Right cardiac atrium (tissue), 5 donors: ENCODE results near the gene GTPBP1. TPM values are rescaled to one million over a fixed set of nuclear protein-coding genes. Genes with fewer than 3 reads are reported as not detected.

ENCODE experiments used
- ATAC-seq, 2 donors: fragments of 200-7000 bp; cut with Tn5 transposase; one replicate each; pipeline versions ENCODE4 v1.8.0 to v1.9.1; 2020; ENCODE audit warnings: moderate library complexity in 2 of 2, mild to moderate bottlenecking in 1 of 2
- DNase-seq, 3 donors: peaks; one replicate each; pipeline ENCODE4 v3.0.0-alpha.2; 2020
- H3K27ac ChIP-seq: one replicate; pipeline ENCODE4 v1.5.1; 2013; ENCODE audit warnings: mild to moderate bottlenecking, low read length, control low read depth, moderate library complexity
- H3K27me3 ChIP-seq: one replicate; pipeline ENCODE4 v1.6.1; 2013; ENCODE audit not compliant: control insufficient read depth, insufficient read depth
- H3K4me1 ChIP-seq: one replicate; pipeline ENCODE4 v1.6.1; 2013; ENCODE audit warnings: low read length; ENCODE audit not compliant: control insufficient read depth, insufficient read depth
- H3K4me3 ChIP-seq: one replicate; pipeline ENCODE4 v1.5.1; 2013; ENCODE audit warnings: low read length, control low read depth
- H3K9me3 ChIP-seq: one replicate; pipeline ENCODE4 v1.6.1; 2013; ENCODE audit warnings: low read length; ENCODE audit not compliant: control insufficient read depth
- WGBS: extraction: QIAGEN DNeasy Blood & Tissue Kit; methylation state at CpG from one replicate; pipeline ENCODE4 v1.1.7; 2013; 5-methylcytosine and 5-hydroxymethylcytosine counted together
- intact Hi-C, 4 donors: fragments of 100-400 bp; cut with DNase I; formaldehyde crosslinking; loops; one replicate each; pipeline versions ENCODE4 v1.11.0 to v1.14.0; 2022 to 2023
- polyA plus RNA-seq: library from polyadenylated mRNA; stranded (reverse); fragments of 200-250 nt; gene quantifications from one replicate; pipeline ENCODE4 v1.2.3, GENCODE V29; 2013
- total RNA-seq, 4 donors: library from RNA; stranded (reverse); fragmentation: NEBNext Ultra II Directional; extraction: Animal tissue kit (Norgen Biotek cat#: 25700); gene quantifications; one replicate each; pipeline ENCODE4 v1.2.1, GENCODE V29; 2021
- donor health status: healthy with polysubstance abuse.
- donor health status: DM: no; HTN: yes; CAD: no.
- donor health status: DM: no; HTN: no; CAD: no.
- donor health status: DM: no; HTN: yes; CAD: no; lungs with severe emphysema.
- donor health status: DM: yes; HTN: yes; CAD: no.

The GTPBP1 gene
- total and polyA plus RNA-seq, 5 donors, result 19.1 to 34.5 (median 29.9) TPM

DNA sequence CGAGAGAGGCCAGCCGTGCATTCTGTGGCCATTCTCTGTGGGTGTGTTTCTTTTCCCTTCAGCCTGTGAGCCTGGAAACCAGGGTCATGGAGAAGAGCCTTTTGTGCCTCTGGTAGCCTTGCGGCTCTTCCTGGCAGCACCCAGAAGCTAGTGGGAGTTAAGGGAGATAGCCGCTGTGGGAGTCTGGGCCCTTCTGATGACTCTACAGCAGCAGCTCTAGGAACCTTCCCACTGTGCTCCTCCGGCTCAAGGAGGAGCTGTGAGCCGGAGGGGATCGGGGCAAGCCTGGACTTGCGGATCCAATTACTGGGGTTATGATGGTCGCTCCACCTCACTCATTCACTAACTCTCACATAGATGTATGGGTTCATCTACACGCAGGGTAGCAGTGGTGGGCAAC lies 10.5 kb downstream of the GTPBP1 start:
- peaks cover 11% of the 10 kb centered on the region for H3K4me1 ChIP-seq
- H3K4me3 ChIP-seq, result no peak overlapping the region
- H3K27ac ChIP-seq, result no peak overlapping the region
- ATAC-seq, result no peak
- intact Hi-C loops, result no loop called here
- DNase-seq, result no peak
- WGBS, result 97% methylated on average over 10 of the region's 10 CpGs
- no peaks in the 10 kb centered on the region for H3K9me3 ChIP-seq
- no peaks in the 10 kb centered on the region for H3K27me3 ChIP-seq

DNA sequence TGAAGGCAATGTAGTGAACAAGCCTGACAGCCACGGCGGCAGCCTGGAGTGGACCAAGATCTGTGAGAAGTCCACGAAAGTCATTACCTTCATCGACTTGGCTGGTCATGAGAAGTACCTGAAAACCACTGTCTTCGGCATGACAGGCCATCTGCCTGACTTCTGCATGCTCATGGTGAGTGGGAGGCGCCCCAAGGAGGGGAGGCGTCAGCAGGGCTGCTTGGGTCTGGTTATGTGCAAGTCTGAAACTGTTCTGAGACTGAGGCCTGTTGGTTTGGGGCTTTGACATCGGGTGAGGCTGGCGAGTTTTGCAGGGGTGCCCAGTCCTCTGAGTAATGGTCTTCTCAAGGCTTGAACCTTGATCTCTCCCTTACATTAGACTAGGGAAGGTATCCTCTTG lies 11.1 kb downstream of the GTPBP1 start:
- H3K27ac ChIP-seq, result no peak overlapping the region

DNA sequence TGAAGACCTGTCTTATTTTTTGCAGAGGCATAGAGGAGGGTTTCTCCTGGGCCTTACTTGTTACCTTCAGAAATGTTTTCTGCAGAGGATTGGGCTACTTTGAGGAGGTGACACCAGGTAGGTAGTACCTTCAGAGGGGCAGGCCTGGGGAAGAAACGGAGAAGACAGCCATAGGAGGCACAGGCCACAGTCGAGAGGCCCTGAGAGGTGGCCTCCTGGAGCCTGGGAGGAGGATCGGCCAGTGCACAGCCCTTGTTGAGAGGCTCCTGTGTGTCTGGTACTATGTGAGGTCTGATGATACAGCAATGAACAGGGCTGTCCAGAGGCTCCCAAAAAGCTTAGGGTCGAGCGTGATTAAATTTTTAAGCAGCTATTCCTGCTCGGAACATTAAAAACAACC lies 11.5 kb downstream of the GTPBP1 start:
- intact Hi-C loops, result no loop called here
- Histone ChIP-seq H3K4me3 (no peak overlapping the region), H3K27me3 (no peaks in the 10 kb centered on the region), H3K27ac (no peak overlapping the region), H3K9me3 (no peaks in the 10 kb centered on the region), H3K4me1 (peaks cover 11% of the 10 kb centered on the region)
- WGBS, result 91% methylated on average over 6 of the region's 6 CpGs
- ATAC-seq (no peak), DNase-seq (no peak)

More for the DNA sequence above, 11.1 kb downstream of the GTPBP1 start:
- no peaks in the 10 kb centered on the region for H3K27me3 ChIP-seq
- intact Hi-C loops, result no loop called here
- no peaks in the 10 kb centered on the region for H3K9me3 ChIP-seq
- DNase-seq (no peak), ATAC-seq (no peak)
- H3K4me3 ChIP-seq, result no peak overlapping the region
- WGBS, result 95% methylated on average over 9 of the region's 9 CpGs
- peaks cover 11% of the 10 kb centered on the region for H3K4me1 ChIP-seq

DNA sequence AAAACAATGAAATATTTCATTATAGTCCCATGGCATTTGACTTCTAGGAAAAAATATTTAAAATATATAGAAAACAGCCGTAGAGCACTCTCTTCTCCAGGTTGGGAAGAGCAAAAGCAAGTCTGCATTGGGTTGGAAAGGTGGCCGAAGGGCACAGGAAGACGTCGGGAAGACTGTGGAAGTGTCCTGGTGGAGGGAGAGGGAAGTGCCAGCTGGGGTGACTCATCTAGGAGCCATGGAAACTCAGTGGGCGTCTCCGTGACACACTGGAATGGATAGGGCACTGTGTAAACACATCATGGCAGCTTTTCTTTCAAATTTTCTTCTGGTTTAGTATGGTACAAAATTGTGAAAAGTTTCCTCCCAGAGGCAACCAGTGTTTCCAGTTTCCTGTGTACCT lies 12.7 kb downstream of the GTPBP1 start:
- peak in 1 of 3 donors; percentile 62 for DNase-seq
- intact Hi-C loops, result no loop called here
- peak; percentile 85 to 89 for ATAC-seq

DNA sequence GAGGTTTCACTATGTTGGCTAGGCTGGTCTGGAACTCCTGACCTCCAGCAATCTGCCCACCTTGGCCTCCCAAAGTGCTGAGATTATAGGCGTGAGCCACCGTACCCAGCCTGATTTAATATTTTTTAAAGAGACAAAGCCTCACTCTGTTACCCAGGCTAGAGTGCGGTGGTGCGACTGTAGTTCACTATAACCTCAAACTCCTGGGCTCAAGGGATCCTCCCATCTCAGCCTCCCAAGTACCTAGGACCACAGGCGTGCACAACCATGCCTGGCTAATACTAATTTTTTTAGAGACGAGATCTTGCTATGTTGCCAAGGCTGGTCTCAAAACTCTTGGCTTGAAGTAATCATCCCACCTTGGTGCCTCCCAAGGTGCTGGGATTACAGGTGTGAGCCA lies 13.5 kb downstream of the GTPBP1 start:
- Histone ChIP-seq H3K27ac (no peak overlapping the region), H3K9me3 (no peaks in the 10 kb centered on the region), H3K27me3 (no peaks in the 10 kb centered on the region), H3K4me1 (peaks cover 4% of the 10 kb centered on the region), H3K4me3 (no peak overlapping the region)
- no peak for DNase-seq
- ATAC-seq, result no peak
- WGBS, result 89% methylated on average over 6 of the region's 6 CpGs
- intact Hi-C loops, result no loop called here

More for the DNA sequence above, 12.7 kb downstream of the GTPBP1 start:
- no peaks in the 10 kb centered on the region for H3K9me3 ChIP-seq
- no peak overlapping the region for H3K27ac ChIP-seq
- peaks cover 5% of the 10 kb centered on the region for H3K4me1 ChIP-seq
- H3K4me3 ChIP-seq, result no peak overlapping the region
- H3K27me3 ChIP-seq, result no peaks in the 10 kb centered on the region
- WGBS, result 29% methylated on average over 6 of the region's 6 CpGs

DNA sequence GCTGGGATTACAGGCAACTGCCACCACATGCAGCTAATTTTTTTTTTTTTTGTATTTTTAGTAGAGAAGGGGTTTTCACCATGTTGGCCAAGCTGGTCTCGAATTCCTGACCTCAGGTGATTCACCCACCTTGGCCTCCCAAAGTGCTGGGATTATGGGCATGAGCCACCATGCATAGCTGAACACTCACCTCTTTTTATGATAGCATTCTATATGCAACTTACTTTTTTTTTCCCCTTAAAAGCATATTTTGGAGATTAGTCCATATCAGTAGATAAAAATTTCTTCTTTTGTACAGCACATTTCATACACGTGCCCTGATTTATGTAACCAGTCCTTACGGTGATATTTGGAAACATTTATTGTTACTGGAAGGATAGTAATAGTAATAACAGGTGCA lies 14.6 kb downstream of the GTPBP1 start:
- DNase-seq (no peak), ATAC-seq (no peak)
- Histone ChIP-seq H3K4me1 (no peaks in the 10 kb centered on the region), H3K27ac (no peak overlapping the region), H3K9me3 (no peaks in the 10 kb centered on the region), H3K27me3 (no peaks in the 10 kb centered on the region), H3K4me3 (no peak overlapping the region)
- 90% methylated on average over 3 of the region's 3 CpGs for WGBS
- intact Hi-C loops, result no loop called here

DNA sequence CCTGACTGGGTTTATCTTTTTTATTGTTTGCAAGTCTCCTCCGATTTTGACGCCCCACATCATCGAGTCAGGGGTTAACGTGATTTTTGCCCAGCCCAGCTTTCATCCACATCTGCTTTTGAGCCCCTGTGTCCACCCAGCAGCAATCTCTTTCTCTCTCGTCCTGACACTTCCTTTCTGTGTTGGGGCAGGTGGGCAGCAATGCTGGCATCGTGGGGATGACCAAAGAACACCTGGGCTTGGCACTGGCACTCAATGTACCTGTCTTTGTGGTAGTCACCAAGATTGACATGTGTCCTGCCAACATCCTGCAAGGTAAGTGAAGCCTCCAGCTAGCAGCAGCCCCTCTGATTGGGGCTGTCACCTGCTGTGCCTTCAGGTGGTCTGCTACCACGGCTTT lies 15.8 kb downstream of the GTPBP1 start:
- no peaks in the 10 kb centered on the region for H3K9me3 ChIP-seq
- intact Hi-C loops, result no loop called here
- ATAC-seq (no peak), DNase-seq (no peak)
- H3K4me3 ChIP-seq, result no peak overlapping the region
- H3K27me3 ChIP-seq, result no peaks in the 10 kb centered on the region
- H3K4me1 ChIP-seq, result no peaks in the 10 kb centered on the region
- no peak overlapping the region for H3K27ac ChIP-seq
- 92% methylated on average over 7 of the region's 7 CpGs for WGBS

DNA sequence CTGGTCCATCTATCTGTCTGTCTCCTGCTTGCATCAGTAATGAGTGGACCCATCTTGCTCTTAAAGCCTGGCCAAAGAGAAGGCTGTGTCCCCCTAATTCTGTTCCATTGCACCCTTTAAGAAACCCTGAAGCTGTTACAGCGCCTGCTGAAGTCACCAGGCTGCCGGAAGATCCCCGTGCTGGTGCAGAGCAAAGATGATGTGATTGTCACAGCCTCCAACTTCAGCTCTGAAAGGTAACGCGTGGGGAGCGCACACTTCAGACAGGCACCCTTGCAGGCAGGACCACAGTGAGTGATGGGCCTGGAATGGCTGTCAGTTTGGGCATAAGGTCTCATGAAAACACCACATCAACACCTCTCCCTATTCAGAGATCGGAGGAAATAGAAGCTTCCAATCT lies 18.4 kb downstream of the GTPBP1 start:
- Histone ChIP-seq H3K27ac (no peak overlapping the region), H3K4me3 (no peak overlapping the region), H3K4me1 (no peaks in the 10 kb centered on the region), H3K9me3 (no peaks in the 10 kb centered on the region), H3K27me3 (no peaks in the 10 kb centered on the region)
- intact Hi-C loops, result no loop called here
- DNase-seq (peak in 1 of 3 donors; percentile 18), ATAC-seq (no peak)
- 97% methylated on average over 7 of the region's 7 CpGs for WGBS

DNA sequence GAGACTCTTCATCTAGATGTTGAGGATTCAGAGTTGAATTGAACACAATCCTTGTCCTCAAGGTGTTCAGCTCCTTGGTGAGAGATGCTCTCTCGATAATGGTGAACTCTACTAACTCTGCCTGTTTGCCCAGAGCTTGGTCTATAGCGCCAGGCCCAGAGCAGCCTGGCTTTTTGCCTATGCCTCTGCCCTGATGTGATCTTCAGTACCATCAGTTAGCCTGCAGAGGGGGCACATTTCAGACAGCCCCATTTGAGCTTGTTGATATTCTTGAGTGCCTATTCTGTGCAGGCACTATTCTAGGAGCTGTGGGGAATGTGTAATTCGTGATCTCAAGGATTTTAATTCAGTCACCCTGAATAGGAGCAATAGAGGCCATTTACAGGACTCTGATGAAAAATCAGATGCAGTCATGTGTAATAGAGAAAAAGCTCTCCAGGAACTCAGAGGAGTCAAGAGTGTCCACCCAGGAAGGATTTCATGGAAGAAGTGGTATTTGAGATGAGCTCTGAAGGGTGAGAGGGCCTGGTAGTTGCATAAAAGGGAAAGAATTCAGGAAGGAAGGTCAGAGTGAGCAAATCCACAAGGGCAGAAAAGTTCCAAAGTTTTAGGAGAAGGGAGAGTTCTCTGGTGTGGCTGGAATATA lies 19.3 kb downstream of the GTPBP1 start:
- DNase-seq, result no peak
- no peaks in the 10 kb centered on the region for H3K9me3 ChIP-seq
- H3K27ac ChIP-seq, result no peak overlapping the region
- H3K4me3 ChIP-seq, result no peak overlapping the region
- no peaks in the 10 kb centered on the region for H3K27me3 ChIP-seq
- H3K4me1 ChIP-seq, result no peaks in the 10 kb centered on the region
- intact Hi-C loops, result no loop called here
- WGBS, result 78% methylated on average over 3 of the region's 3 CpGs
- ATAC-seq, result no peak

DNA sequence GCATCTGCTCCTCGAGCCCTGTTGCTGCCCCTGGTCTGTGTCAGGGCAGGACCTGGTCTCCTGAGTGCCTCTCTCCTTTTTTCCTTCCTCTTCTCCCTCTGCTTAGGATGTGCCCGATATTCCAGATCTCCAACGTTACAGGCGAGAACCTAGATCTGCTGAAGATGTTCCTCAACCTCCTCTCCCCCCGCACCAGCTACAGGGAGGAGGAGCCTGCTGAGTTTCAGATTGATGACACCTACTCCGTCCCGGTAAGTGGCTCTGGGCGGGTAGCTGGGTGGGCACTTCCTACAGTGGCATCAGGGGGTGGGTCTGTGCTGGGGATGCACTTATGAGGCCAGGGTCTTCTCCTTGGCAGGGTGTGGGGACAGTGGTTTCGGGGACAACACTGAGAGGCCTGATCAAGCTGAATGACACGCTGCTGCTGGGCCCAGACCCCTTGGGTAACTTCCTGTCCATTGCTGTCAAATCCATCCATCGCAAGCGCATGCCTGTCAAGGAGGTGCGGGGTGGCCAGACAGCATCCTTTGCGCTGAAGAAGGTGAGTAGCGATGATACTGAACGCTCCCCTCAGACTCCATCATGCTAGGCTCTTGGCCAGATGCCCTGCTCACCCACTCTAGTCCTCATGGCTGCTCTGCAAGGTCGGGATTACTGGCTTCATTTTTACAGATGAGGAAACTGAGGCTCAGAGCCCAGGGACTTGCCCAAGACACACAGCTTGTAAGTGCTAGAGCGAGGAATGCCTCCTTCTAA lies 20.3 kb downstream of the GTPBP1 start:
- H3K9me3 ChIP-seq, result no peaks in the 10 kb centered on the region
- H3K4me1 ChIP-seq, result no peaks in the 10 kb centered on the region
- no peak for ATAC-seq
- H3K27me3 ChIP-seq, result no peaks in the 10 kb centered on the region
- no peak for DNase-seq
- H3K4me3 ChIP-seq, result no peak overlapping the region
- H3K27ac ChIP-seq, result no peak overlapping the region
- intact Hi-C loops, result no loop called here
- 93% methylated on average over 18 of the region's 18 CpGs for WGBS

DNA sequence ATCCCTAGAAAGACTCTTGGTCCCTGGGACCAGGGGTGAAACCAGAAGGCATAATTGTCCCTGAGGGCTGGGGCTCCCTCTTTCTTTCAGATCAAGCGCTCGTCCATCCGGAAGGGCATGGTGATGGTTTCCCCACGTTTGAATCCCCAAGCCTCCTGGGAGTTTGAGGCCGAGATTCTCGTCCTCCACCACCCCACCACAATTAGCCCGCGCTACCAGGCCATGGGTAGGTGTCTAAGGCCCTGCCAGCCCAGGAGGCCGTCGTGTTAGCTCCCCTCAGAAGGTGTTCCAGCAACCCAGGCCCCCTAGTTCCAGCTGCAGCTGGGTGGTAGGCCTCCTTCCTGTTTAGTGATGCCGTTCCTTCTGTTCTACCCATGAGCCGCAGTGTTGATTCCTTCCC lies 21.4 kb downstream of the GTPBP1 start:
- DNase-seq, result no peak

More for the DNA sequence above, 21.4 kb downstream of the GTPBP1 start:
- H3K4me3 ChIP-seq, result no peak overlapping the region
- WGBS, result 96% methylated on average over 12 of the region's 12 CpGs
- no peak for ATAC-seq
- no peak overlapping the region for H3K27ac ChIP-seq
- intact Hi-C loops, result no loop called here
- no peaks in the 10 kb centered on the region for H3K9me3 ChIP-seq
- H3K4me1 ChIP-seq, result no peaks in the 10 kb centered on the region
- H3K27me3 ChIP-seq, result no peaks in the 10 kb centered on the region
